Measurements from ENCODE around the gene BCL2L1.

- TF ChIP-seq SNAI2 (CRISPR knock-in tag; IDR thresholded peaks at IDR 0.05) (no peak), RARB (CRISPR knock-in tag; IDR thresholded peaks at IDR 0.05) (no peak)
Measured at GRCh38 chr20:31673943-31674463, 48.7 kb downstream of the BCL2L1 start.

All from SK-N-SH treated with all-trans-retinoic acid at 6 μM for 48 hours (cell line).